DMS153 treated with DMSO at 0.1 percent for 48 hours (cell line): ENCODE measurements around the gene CYLD.
A peak's percentile ranks its signal among the peaks of the same experiment; 100 is the strongest.

Source experiments
- DNase-seq: peaks from one replicate; lab custom pipeline; 2025; ENCODE audit not compliant: unreplicated experiment; lab: John Stamatoyannopoulos, UW

Gene CYLD

DNA sequence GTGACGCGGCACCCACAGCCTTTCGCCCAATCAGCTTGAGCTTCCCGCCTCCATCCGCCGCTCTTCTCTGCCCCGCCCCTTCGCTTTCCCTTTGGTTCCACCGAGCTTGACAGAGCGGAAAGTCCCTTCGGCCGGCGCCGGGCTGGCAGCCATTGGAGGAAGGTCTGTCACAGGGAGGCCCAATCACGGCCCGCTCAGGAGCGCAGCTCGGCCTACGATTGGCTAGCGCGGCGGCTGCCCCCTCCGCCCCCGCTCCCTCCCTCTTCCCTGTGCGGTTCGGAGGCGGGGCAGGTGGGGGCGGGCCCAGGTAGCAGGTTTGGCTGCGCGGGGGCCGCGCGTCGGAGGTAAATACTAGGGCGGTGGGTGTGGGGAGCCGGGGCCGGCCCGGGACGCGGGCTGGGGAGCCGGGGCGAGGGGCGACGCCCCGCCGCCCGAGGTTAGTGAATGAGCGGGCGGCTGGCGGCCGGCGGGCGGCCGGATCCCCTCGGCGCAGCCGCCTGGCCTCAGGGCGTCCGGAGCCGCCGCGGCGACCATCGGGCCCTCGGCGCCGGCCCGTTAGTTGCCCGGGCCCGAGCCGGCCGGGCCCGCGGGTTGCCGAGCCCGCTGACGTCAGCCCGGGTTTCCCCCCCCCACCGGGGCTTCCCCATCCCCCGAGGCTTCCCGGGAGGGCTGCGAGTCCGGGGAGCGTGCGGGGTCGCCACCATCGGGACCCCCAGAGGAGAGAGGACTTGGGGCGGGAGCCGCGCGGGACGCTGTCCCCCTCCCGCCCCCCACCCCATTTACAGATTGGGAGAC lies at the start of gene CYLD:
CYLD (plus strand) TSS at position 306 of the 795 bp plus-strand sequence. CDS start 7,613 bp downstream, outside the sequence.
- DNase-seq: peak; percentile 85

DNA sequence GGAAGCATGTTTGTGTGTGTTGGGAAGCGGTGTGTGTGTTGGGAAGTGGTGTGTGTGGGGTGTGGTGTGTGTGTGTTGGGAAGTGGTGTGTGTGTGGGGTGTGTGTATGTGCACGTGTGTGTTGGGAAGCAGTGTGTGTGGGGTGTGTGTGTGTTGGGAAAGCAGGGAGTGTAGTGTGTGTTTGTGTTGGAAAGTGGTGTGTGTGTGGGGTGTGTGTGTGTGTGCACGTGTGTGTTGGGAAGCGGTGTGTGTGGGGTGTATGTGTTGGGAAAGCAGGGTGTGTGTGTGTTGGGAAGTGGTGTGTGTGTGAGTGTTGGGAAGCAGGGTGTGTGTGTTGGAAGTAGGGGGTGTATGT lies 49.3 kb upstream of the CYLD start:
- DNase-seq: no peak

DNA sequence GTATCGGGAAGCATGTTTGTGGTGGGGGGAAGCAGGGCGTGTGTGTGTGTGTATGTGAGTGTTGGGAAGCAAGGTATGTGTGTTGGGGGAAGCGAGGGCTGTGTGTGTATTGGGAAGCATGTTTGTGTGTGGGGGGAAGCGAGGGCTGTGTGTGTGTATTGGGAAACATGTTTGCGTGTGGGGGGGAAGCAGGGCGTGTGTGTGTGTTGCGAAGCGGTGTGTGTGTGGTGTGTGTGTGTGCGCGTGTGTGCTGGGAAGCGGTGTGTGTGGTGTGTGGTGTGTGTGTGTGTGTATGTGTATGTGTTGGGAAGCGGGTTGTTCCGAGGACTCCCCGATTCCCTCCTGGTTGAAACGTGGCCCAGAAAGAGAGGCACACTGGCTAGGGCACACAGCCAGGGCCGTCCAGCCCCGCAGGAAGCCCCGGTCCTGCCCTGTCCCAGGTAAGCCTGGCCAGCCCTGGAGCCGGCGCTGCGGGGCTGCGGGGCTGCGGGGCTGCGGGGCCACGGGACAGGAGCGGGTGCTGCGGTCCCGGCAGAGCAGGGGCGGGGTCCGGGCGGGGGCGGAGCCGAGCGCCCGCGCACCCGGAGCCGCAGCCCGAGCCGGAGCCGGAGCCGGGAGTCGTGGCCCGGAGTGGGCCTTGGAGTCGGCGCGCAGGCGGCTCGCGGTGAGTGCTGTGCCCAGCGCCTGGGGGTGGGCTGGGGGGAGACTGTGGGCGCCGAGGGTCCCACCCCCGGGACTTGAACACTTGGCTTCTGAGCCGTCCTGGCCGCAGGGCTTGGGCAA lies 48.7 kb upstream of the CYLD start, which contains the start of gene NOD2:
NOD2 (plus strand) TSS at position 608 of the 783 bp plus-strand sequence. CDS start 5,890 bp downstream, outside the sequence.
- DNase-seq: no peak

DNA sequence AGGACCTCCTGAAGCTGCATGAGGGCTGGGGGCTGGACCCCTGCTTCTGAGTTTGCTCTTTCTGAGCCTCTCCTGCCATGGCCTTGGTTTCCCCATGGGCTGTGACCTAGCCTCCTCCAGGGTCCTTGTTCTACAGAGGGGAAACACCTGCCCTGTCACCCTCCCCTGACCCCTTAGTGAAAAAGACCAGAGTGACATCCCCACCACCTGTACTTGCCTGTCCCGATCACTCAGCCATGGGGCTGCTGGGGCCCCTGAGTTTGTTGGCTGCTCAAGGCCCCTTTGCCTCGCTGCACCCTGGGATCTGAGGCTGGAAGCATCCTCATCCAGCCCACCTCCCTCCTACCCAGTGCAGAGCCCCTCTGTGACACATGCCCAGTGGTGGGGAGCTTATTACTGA lies 47.7 kb upstream of the CYLD start:
- no peak for DNase-seq

GRCh38 chr16:50695017-50696000 lies 46.6 kb upstream of the CYLD start:
- DNase-seq: no peak

GRCh38 chr16:50696126-50696525 lies 45.8 kb upstream of the CYLD start:
- DNase-seq: no peak

- DNase-seq: no peak
These were observed 45.1 kb upstream of the CYLD start for GRCh38 chr16:50696575-50697420.

DNA sequence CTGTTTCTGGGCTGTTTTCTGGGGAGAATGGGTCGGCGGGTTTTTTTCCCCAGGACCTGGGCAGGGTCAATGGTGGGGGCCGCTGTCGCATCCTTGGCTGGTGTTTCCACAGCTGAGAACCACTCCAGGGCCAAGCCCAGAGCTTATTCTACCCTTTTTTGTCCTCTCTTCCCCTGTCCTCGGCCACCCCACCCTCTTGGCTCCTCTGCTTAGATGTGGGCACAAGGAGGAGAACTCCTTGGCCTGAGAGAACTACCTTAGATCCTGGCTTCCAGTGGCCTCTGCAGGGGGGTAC lies 44.5 kb upstream of the CYLD start:
- no peak for DNase-seq

DNA sequence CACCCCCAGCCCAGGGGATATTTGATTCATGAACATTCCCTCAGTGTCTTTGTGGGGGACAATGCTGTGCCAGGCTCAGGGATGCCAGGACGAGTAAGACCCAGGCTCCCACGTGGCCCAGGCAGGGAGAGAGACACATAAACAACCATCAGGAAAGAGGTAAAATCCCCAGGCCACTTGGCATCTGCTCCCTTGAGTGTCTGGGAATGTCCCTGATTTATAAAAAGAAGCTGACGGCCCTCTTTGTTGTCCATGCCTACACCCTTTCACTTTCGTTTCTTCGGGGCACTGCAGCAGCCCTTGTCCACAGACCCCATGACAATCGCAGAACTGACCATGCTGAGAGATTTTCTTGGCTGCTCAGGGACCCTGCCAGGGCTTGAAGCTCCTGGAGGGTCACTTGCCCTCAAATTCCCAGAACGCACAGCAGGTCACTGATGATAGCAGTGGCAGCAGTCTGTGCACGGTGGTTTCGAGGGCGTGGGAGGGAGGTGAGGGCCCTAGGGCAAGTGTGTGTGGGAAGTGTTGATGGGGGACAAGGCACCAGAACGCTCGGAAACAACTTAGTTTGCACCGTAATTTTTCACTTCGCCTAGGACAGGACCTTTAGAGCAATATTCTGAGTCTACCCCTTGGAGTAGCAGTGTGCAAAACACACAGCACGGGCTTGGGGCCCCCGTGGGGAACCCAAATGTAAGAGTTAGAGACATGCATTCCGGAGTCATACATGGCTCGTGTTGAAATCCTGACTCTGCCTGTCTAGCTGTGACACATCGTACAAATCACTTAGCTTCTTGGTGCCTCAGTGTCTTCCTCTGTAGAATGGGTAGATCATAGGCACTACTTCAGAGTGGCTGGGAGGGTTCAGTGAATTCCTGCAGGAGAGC lies 43.8 kb upstream of the CYLD start:
- no peak for DNase-seq

- DNase-seq: no peak
These were observed 42.3 kb upstream of the CYLD start for GRCh38 chr16:50699326-50700159.

DNA sequence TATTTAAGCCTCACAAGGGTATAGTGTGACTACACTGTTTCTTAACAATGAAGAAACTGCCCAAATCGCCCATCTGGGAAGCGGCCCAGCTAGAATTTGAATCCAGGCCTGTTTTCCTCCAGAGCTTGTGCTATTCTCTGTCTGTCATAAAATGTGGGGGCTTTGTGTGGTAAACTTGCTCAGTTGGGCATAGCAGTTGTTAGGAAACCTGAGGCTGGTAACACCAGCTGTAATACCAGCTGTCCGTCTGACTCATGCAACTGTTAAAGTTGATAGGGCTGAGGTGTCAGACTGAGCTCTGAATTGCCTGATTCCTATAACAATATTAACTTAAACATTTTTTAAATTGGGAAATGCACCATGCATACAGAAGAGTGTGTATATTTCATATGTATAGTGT lies 39.2 kb upstream of the CYLD start:
- DNase-seq: no peak

GRCh38 chr16:50704245-50704644 lies 37.6 kb upstream of the CYLD start:
- DNase-seq: no peak

DNA sequence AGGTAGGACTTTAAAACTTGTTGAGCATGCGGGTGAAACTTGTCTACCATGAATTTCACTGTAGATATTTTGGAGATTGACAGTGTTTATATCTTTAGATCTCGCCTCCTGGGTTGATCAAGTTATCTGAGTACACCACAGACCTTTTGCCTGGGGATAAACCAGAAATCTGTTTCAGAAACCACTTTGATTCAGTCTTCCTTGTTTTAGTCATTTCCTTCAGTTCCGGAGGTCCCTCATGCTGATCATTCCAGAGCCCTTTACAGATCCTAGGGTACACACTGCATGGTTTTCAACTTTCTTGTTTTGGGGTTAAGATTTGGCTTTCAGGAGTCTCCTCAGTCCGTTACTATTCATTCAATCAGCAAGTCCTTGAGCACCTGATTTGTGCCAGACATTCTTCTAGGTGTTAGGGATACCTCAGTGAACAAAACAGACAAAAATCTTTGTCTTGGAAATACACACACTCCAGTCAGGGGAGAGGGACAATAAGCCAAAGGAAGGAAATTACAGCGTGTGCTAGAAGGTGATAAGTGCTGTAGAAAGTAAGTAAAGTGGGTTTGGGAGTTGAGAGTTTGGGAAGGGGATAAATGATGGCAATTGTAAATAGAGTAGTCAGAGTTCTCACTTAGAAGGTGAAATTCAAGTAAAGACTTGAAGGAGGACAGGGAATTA lies 36.3 kb upstream of the CYLD start:
- DNase-seq: no peak

DNA sequence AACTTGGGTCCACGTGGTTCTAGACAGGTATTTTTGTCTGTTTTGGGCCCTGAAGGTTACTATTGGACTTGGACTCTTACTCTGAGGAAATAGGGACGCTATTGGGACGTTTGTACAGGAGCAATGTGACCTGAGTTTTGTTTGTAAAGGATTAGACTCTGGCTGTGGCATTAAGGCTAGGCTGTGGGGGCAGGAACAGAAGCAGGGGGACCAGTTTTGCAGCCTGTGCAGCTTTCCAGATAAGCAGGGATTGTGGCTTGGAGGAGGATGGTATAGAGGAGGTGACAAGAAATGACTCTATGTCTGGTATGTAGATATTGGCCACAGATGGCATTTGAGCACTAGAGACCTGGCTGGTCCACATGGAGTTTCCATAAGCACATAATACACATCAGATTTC lies 35.6 kb upstream of the CYLD start:
- no peak for DNase-seq

DNA sequence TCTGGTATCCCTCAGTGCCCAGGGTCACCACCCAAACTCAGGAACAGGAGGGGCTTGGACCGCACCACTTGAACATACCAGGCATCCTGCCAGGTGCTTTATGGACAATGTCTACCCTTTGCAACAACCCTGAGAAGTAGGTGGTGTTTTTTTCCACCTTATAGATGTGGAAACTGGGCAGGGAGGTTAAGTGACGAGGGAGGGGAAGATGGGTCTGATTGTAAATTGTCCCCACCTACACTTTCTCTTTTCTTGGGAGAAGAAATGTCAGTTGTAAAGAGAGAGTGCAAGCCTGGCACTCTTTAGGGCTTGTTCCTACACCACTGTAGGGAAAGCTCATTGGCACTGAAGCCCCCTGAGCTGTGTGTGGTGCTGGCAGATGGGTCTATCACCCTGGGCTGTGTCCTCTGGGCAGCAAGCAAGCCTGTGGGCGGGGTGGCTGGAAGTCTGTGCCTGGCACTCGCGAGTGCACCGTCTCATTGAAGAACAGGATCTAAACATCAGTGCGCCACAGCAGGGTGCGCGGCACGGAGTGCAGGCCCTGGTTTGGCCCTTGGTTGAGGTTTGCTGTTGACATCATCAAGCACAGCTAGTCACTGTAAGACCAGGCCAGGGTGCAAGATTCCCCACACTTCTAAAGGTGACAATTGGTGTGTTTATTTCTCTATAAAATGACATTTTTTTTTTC lies 33.4 kb upstream of the CYLD start:
- no peak for DNase-seq

GRCh38 chr16:50709061-50709684 lies 32.7 kb upstream of the CYLD start:
- no peak for DNase-seq

DNA sequence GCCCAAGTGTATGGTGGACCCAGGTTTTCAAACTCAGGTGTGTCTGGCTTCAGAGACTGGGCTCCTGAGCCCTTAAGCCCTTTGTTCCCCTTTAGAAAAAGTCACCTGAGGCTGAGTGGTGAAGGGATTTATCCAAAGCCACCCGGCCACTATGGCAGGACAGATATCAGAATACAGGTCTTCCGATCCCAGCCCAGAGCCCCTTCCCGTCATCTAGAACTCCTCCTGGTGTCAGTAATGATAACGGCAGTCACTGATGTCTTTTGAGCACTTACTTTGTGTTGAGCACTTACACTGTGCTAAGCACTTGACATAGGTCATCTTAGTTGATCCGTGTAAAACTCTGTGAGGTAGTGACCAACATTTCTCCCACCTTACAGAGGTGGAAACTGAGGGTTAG lies 31.9 kb upstream of the CYLD start:
- DNase-seq: no peak
